Breast epithelium (tissue), 4 donors: ENCODE data around the gene ADAMTS18. TPM values are rescaled to one million over a fixed set of nuclear protein-coding genes. Genes with fewer than 3 reads are reported as not detected.

ENCODE experiments used
- DNase-seq, 2 donors: peaks; one replicate each; pipeline ENCODE4 v3.0.0-alpha.2; 2019; ENCODE audit warnings: low spot score in 2 of 2
- H3K27ac ChIP-seq, 2 donors: fragments of 200-600 bp; sonication (generic) in 1 of 2; one replicate each; pipeline ENCODE4 v1.5.1; 2016 to 2019; ENCODE audit warnings: mild to moderate bottlenecking in 1 of 2
- H3K27me3 ChIP-seq, 2 donors: fragments of 200-600 bp; sonication (generic) in 1 of 2; one replicate each; pipeline versions ENCODE4 v1.5.1 to v1.6.0; 2017 to 2019; ENCODE audit warnings: control low read depth in 1 of 2, mild to moderate bottlenecking in 1 of 2
- H3K36me3 ChIP-seq: fragments of 200-600 bp; one replicate; pipeline ENCODE4 v1.5.1; 2019
- H3K4me1 ChIP-seq, 2 donors: fragments of 200-600 bp; sonication (generic); one replicate each; pipeline ENCODE4 v1.5.1; 2016 to 2019; ENCODE audit warnings: control low read depth in 1 of 2
- H3K4me3 ChIP-seq, 3 donors: fragments of 200-600 bp; sonication (generic); 1 replicate in 2 of 3; 2 replicates in 1 of 3; pipeline ENCODE4 v1.5.1; 2016 to 2019; ENCODE audit warnings: mild to moderate bottlenecking in 3 of 3, moderate library complexity in 2 of 3
- H3K9me3 ChIP-seq, 2 donors: fragments of 200-600 bp; sonication (generic) in 1 of 2; one replicate each; pipeline ENCODE4 v1.5.1; 2016 to 2019; ENCODE audit warnings: control low read depth in 1 of 2
- POLR2A ChIP-seq: fragments of 450-650 bp; IDR thresholded peaks from one replicate; pipeline ENCODE4 v1.6.1; 2016; ENCODE audit warnings: antibody characterized with exemption, mild to moderate bottlenecking, moderate library complexity
- POLR2AphosphoS5 ChIP-seq, 3 donors: sonication (generic); formaldehyde crosslinking; IDR thresholded peaks; one replicate each; pipeline ENCODE4 v1.6.1; 2017; ENCODE audit warnings: antibody characterized with exemption in 3 of 3
- intact Hi-C: fragments of 100-400 bp; cut with DNase I; formaldehyde crosslinking; loops from one replicate; pipeline ENCODE4 v1.15.1; 2023; ENCODE audit warnings: low total_unique reads
- total RNA-seq, 3 donors: library from RNA; depleted of rRNA; stranded (reverse); fragments of >200 nt; gene quantifications; one replicate each; pipeline ENCODE4 v1.1.0, GENCODE V29; 2016
- TF ChIP-seq, protein P1 (sequence below), 3 donors: fragments of 450-650 bp; IDR thresholded peaks; one replicate each; pipeline ENCODE4 v1.5.1; 2016 to 2017; ENCODE audit warnings: antibody characterized with exemption in 3 of 3, mild to moderate bottlenecking in 3 of 3, moderate library complexity in 3 of 3

ADAMTS18 gene
- total RNA-seq, 3 donors from 2014 or later: 0.48 to 20.6 (median 1.9) TPM

DNA sequence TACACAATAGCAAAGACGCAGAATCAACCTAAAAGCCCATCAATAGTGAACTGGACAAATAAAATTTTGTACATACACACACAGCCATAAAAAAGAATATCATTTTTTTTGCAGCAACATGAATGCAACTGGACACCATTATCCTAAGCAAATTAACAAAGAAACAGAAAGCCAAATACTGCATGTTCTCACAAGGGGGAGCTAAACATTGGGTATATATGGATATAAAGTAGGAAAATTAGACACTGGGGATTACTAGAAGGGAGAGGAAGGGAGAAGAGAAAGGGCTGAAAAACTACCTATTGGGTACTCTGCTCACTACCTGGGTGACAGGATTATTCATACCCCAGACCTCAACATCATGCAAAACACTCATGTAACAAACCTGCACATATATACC, 28.2 kb downstream of the ADAMTS18 start:
- no peak for DNase-seq
- H3K4me3 ChIP-seq: no peak overlapping the region
- H3K4me1 ChIP-seq: no peaks in the 10 kb centered on the region
- H3K27me3 ChIP-seq: no peaks in the 10 kb centered on the region
- no peaks in the 10 kb centered on the region for H3K9me3 ChIP-seq
- no peak for TF ChIP-seq POLR2A
- TF ChIP-seq, protein P1, sequence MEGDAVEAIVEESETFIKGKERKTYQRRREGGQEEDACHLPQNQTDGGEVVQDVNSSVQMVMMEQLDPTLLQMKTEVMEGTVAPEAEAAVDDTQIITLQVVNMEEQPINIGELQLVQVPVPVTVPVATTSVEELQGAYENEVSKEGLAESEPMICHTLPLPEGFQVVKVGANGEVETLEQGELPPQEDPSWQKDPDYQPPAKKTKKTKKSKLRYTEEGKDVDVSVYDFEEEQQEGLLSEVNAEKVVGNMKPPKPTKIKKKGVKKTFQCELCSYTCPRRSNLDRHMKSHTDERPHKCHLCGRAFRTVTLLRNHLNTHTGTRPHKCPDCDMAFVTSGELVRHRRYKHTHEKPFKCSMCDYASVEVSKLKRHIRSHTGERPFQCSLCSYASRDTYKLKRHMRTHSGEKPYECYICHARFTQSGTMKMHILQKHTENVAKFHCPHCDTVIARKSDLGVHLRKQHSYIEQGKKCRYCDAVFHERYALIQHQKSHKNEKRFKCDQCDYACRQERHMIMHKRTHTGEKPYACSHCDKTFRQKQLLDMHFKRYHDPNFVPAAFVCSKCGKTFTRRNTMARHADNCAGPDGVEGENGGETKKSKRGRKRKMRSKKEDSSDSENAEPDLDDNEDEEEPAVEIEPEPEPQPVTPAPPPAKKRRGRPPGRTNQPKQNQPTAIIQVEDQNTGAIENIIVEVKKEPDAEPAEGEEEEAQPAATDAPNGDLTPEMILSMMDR (IDR thresholded peaks at IDR 0.05): no peak
- TF ChIP-seq POLR2AphosphoS5 (IDR thresholded peaks at IDR 0.05): no peak
- intact Hi-C loops: no loop called here
- no peak overlapping the region for H3K27ac ChIP-seq
- H3K36me3 ChIP-seq: no peaks in the 10 kb centered on the region

DNA sequence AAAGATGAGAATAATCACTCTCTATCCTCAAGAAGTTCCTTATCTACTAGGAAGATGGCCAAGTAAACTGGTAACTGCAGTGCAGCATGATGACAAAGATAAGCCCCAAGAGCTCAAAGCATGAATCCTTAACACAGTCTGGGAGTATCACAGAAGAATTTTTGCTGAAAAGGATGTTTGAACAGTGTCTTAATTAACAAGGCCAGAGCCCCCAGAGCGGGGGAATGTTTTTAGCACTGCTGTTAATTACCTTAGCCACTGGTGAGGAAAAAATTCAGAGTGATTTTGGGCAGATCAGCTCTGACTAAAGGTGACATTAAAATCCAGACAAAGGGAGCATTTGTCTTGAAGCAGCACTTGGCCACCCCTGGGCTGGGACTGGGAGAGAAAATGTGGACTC, 30.1 kb downstream of the ADAMTS18 start:
- H3K4me1 ChIP-seq: no peaks in the 10 kb centered on the region
- TF ChIP-seq POLR2AphosphoS5 (IDR thresholded peaks at IDR 0.05): no peak
- no peak for TF ChIP-seq POLR2A
- TF ChIP-seq, protein P1 (IDR thresholded peaks at IDR 0.05): no peak
- no peak overlapping the region for H3K4me3 ChIP-seq
- no peak for DNase-seq
- intact Hi-C loops: no loop called here
- H3K36me3 ChIP-seq: no peaks in the 10 kb centered on the region
- peak overlapping the region; percentile 13 to 40 for H3K27ac ChIP-seq
- no peaks in the 10 kb centered on the region for H3K9me3 ChIP-seq
- H3K27me3 ChIP-seq: no peaks in the 10 kb centered on the region

DNA sequence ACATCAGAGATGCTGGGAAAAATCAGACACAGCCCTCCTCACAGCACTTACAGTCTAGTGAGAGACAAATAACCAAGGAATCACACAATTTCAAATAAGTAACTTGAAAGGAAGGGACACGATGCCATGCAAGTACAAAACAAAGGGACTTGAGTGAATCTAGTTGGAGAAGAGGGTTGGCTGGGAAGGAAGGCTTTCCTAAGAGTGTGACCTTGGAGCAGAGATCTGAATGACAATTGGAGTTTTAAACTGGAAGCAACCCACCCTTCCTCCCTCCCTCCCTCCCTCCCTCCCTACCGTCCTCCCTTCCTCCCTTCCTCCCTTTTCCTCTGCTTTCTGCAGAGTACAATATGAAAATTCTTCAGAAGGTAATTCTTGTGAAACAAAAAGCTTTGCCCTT, 31.1 kb downstream of the ADAMTS18 start:
- TF ChIP-seq POLR2A (no peak), POLR2AphosphoS5 (IDR thresholded peaks at IDR 0.05) (no peak)
- TF ChIP-seq, protein P1 (IDR thresholded peaks at IDR 0.05): no peak
- H3K36me3 ChIP-seq: no peaks in the 10 kb centered on the region
- no peaks in the 10 kb centered on the region for H3K9me3 ChIP-seq
- H3K27me3 ChIP-seq: no peaks in the 10 kb centered on the region
- H3K4me1 ChIP-seq: no peaks in the 10 kb centered on the region
- DNase-seq: no peak
- no peak overlapping the region for H3K4me3 ChIP-seq
- intact Hi-C loops: no loop called here
- H3K27ac ChIP-seq: no peak overlapping the region

DNA sequence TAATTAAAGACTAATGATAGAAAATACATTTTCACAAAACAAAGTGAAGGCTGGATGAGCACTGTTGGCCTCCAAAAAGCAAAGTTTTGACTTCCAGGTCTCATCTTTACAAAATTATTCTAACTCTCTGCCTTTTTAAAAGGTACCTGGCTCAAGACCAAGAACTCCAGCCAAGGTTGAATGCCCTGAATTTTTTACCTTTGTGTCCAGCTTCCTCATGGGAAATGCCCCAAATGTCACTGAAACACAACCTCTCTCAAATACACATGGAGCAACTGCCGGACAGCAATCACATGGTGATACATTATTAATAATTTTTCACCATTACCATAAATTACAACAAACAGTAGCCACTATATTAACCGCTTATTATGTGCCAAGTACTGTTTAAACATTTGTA, 32.2 kb downstream of the ADAMTS18 start:
- Histone ChIP-seq H3K27ac (peak overlapping the region in 1 of 2 donors; percentile 43), H3K4me3 (peak overlapping the region in 1 of 3 donors; percentile 15), H3K27me3 (no peaks in the 10 kb centered on the region), H3K9me3 (no peaks in the 10 kb centered on the region), H3K36me3 (no peaks in the 10 kb centered on the region), H3K4me1 (no peaks in the 10 kb centered on the region)
- no peak for TF ChIP-seq POLR2AphosphoS5 (IDR thresholded peaks at IDR 0.05)
- DNase-seq: no peak
- intact Hi-C loops: no loop called here

DNA sequence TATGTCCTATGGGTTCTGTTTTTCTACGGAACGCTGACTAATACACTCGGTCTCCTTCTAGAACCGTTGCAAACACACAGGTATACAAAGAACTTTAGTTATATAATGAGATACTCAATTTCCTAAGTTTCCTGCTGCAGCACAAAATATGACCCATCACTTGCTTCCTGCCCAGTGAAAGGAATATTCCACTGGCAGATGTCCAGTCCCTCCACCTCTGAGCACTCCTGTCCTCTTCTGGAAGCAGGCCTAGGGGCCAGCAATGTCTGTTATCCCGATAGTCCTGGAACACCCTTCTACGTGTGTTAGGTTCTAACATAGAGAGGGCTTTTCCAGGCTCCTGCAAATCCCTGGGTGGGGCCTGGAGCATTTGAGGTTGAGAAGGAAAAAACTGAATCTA, 32.7 kb downstream of the ADAMTS18 start:
- TF ChIP-seq POLR2A: no peak
- TF ChIP-seq, protein P1 (IDR thresholded peaks at IDR 0.05): no peak
- no peak for TF ChIP-seq POLR2AphosphoS5 (IDR thresholded peaks at IDR 0.05)
- DNase-seq: no peak
- Histone ChIP-seq H3K36me3 (no peaks in the 10 kb centered on the region), H3K4me3 (peak overlapping the region in 1 of 3 donors; percentile 15), H3K9me3 (no peaks in the 10 kb centered on the region), H3K27ac (peak overlapping the region; percentile 27 to 43), H3K27me3 (no peaks in the 10 kb centered on the region), H3K4me1 (no peaks in the 10 kb centered on the region)
- intact Hi-C loops: no loop called here

DNA sequence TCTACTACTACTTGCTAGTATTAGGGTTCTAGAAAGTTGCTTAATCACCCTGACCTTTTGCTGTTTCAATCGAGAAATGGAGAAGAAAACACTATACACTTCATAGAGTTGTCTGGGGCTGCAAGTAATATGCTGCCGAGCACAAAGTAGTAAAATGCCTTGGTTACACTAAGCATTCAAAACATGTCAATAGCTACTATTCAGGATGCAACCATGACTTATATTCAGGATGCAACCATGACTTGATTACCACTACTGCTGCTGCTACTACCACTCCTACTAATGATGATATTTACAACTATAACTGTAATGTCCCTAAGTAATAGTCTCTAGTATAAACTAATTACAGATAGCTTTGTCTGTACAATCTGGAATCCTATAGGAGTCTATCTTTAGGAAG, 35.3 kb downstream of the ADAMTS18 start:
- TF ChIP-seq, protein P1 (IDR thresholded peaks at IDR 0.05): no peak
- TF ChIP-seq POLR2AphosphoS5 (IDR thresholded peaks at IDR 0.05) (no peak), POLR2A (no peak)
- Histone ChIP-seq H3K27ac (no peak overlapping the region), H3K4me3 (no peak overlapping the region), H3K27me3 (no peaks in the 10 kb centered on the region), H3K4me1 (no peaks in the 10 kb centered on the region), H3K9me3 (no peaks in the 10 kb centered on the region), H3K36me3 (no peaks in the 10 kb centered on the region)
- DNase-seq: no peak
- intact Hi-C loops: no loop called here
